ENCODE results near the gene TMEM42.

The TMEM42 gene

DNA sequence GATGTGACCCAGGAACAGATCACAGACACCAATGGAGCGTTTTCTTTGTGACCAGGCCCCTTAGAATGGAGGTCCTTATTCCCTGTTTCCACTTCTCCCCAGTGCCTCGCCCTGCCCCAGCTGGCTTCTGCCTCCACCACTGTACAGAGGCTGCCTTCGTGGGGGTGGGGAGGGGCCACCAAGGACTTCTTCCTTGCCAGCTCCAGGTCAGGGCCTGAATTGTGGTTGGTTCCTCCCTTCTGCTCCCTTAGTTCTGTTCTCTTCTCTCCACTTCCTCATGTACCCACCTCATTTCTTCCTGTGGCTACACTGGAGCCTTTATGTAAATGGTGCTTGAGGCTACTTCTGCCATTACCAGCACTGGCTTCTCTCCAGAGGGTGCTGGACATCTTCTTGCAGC is 29.1 kb downstream of the TMEM42 start:
- H4K20me1 ChIP-seq (ENCODE audit: control insufficient read depth, insufficient read depth, low read depth, low read length): no peaks in the 10 kb centered on the region

GRCh38 chr3:44892689-44893088 is 31.0 kb downstream of the TMEM42 start:
- Histone ChIP-seq H3K27ac (ENCODE audit: low read depth, low read length) (no peak overlapping the region), H3K4me2 (ENCODE audit: low read length) (no peak overlapping the region)

More for the DNA sequence above, 29.1 kb downstream of the TMEM42 start:
- Histone ChIP-seq H3K9me3 (ENCODE audit: control insufficient read depth, insufficient read depth, low read length) (no peaks in the 10 kb centered on the region), H3K9me2 (replicated peaks; ENCODE audit: control insufficient read depth, low read length) (no peaks in the 10 kb centered on the region), H3K27ac (ENCODE audit: low read depth, low read length) (no peak overlapping the region), H3K27me3 (ENCODE audit: control insufficient read depth, low read length) (no peaks in the 10 kb centered on the region), H3K4me1 (ENCODE audit: control insufficient read depth, low read length) (no peaks in the 10 kb centered on the region), H3K4me3 (ENCODE audit: low read length) (no peak overlapping the region), H3F3A (ENCODE audit: control insufficient read depth, insufficient read depth) (no peaks in the 10 kb centered on the region), H3K36me3 (ENCODE audit: control insufficient read depth, low read length) (no peaks in the 10 kb centered on the region), H3K4me2 (ENCODE audit: low read length) (no peak overlapping the region), H3K79me2 (ENCODE audit: control insufficient read depth, low read length) (no peaks in the 10 kb centered on the region)
- TF ChIP-seq, protein P1, sequence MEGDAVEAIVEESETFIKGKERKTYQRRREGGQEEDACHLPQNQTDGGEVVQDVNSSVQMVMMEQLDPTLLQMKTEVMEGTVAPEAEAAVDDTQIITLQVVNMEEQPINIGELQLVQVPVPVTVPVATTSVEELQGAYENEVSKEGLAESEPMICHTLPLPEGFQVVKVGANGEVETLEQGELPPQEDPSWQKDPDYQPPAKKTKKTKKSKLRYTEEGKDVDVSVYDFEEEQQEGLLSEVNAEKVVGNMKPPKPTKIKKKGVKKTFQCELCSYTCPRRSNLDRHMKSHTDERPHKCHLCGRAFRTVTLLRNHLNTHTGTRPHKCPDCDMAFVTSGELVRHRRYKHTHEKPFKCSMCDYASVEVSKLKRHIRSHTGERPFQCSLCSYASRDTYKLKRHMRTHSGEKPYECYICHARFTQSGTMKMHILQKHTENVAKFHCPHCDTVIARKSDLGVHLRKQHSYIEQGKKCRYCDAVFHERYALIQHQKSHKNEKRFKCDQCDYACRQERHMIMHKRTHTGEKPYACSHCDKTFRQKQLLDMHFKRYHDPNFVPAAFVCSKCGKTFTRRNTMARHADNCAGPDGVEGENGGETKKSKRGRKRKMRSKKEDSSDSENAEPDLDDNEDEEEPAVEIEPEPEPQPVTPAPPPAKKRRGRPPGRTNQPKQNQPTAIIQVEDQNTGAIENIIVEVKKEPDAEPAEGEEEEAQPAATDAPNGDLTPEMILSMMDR (IDR thresholded peaks at IDR 0.05; ENCODE audit: low read depth, low read length, poor library complexity, severe bottlenecking): no peak
- no peak for TF ChIP-seq EZH2phosphoT487 (IDR thresholded peaks at IDR 0.05; ENCODE audit: borderline replicate concordance, low read length)

DNA sequence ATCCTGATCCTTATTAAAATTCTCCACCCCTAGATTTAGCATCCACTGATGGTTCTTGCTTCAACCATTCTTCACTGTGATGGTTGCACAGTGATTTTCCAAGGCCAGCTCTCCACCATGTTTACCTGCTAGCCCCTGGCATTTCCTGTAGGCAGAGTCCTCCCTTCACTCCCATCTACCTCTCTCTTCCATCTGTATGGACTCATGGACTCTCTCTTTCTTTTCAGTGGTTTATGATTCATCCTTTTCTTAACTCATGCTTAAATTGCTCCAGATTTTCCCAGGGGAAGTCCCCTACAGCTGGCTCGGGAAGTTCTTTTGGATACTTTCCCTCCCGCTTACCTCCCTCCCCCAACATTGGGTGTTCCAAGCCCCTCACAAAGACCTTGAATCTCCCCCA is 31.4 kb downstream of the TMEM42 start:
- H3K9me3 ChIP-seq (ENCODE audit: control insufficient read depth, insufficient read depth, low read length): no peaks in the 10 kb centered on the region
- peaks cover 4% of the 10 kb centered on the region; the same call in 1 of the 2 replicates for H3K4me1 ChIP-seq (ENCODE audit: control insufficient read depth, low read length)
- no peak overlapping the region for H3K4me3 ChIP-seq (ENCODE audit: low read length)
- no peak overlapping the region for H3K27ac ChIP-seq (ENCODE audit: low read depth, low read length)
- no peaks in the 10 kb centered on the region for H4K20me1 ChIP-seq (ENCODE audit: control insufficient read depth, insufficient read depth, low read depth, low read length)
- no peaks in the 10 kb centered on the region for H3K9me2 ChIP-seq (replicated peaks; ENCODE audit: control insufficient read depth, low read length)
- no peak overlapping the region for H3K4me2 ChIP-seq (ENCODE audit: low read length)
- no peaks in the 10 kb centered on the region for H3K36me3 ChIP-seq (ENCODE audit: control insufficient read depth, low read length)
- no peaks in the 10 kb centered on the region for H3K79me2 ChIP-seq (ENCODE audit: control insufficient read depth, low read length)
- no peak for TF ChIP-seq EZH2phosphoT487 (IDR thresholded peaks at IDR 0.05; ENCODE audit: borderline replicate concordance, low read length)
- TF ChIP-seq, protein P1 (IDR thresholded peaks at IDR 0.05; ENCODE audit: low read depth, low read length, poor library complexity, severe bottlenecking): no peak
- no peaks in the 10 kb centered on the region for H3F3A ChIP-seq (ENCODE audit: control insufficient read depth, insufficient read depth)
- no peaks in the 10 kb centered on the region for H3K27me3 ChIP-seq (ENCODE audit: control insufficient read depth, low read length)

More at GRCh38 chr3:44892689-44893088, 31.0 kb downstream of the TMEM42 start:
- H3K9me2 ChIP-seq (replicated peaks; ENCODE audit: control insufficient read depth, low read length): no peaks in the 10 kb centered on the region
- no peaks in the 10 kb centered on the region for H4K20me1 ChIP-seq (ENCODE audit: control insufficient read depth, insufficient read depth, low read depth, low read length)
- H3K79me2 ChIP-seq (ENCODE audit: control insufficient read depth, low read length): no peaks in the 10 kb centered on the region
- H3K27me3 ChIP-seq (ENCODE audit: control insufficient read depth, low read length): no peaks in the 10 kb centered on the region
- TF ChIP-seq EZH2phosphoT487 (IDR thresholded peaks at IDR 0.05; ENCODE audit: borderline replicate concordance, low read length): no peak
- TF ChIP-seq, protein P1 (IDR thresholded peaks at IDR 0.05; ENCODE audit: low read depth, low read length, poor library complexity, severe bottlenecking): no peak
- no peaks in the 10 kb centered on the region for H3F3A ChIP-seq (ENCODE audit: control insufficient read depth, insufficient read depth)
- no peaks in the 10 kb centered on the region for H3K36me3 ChIP-seq (ENCODE audit: control insufficient read depth, low read length)
- no peaks in the 10 kb centered on the region for H3K9me3 ChIP-seq (ENCODE audit: control insufficient read depth, insufficient read depth, low read length)
- H3K4me1 ChIP-seq (ENCODE audit: control insufficient read depth, low read length): peaks cover 4% of the 10 kb centered on the region; the same call in 1 of the 2 replicates
- H3K4me3 ChIP-seq (ENCODE audit: low read length): no peak overlapping the region

Measured in DOHH2 (cell line).